OCI-LY7 (cell line): Measurements from ENCODE around the gene CAMKV.

Experiments
- EZH2phosphoT487 ChIP-seq: fragments of 200-600 bp; sonication (generic); IDR thresholded peaks from 2 replicates; pipeline ENCODE4 v1.6.1; 2018; ENCODE audit warnings: low read depth, borderline replicate concordance, mild to moderate bottlenecking, mixed run types, antibody characterized with exemption, low read length, moderate library complexity, mixed read lengths
- TF ChIP-seq, protein P1 (sequence below): fragments of 200-600 bp; sonication (generic); conservative IDR thresholded peaks from 2 replicates; pipeline ENCODE4 v1.5.1; 2014; ENCODE audit warnings: mild to moderate bottlenecking, antibody characterized with exemption, low read length, moderate library complexity, mixed read lengths

DNA sequence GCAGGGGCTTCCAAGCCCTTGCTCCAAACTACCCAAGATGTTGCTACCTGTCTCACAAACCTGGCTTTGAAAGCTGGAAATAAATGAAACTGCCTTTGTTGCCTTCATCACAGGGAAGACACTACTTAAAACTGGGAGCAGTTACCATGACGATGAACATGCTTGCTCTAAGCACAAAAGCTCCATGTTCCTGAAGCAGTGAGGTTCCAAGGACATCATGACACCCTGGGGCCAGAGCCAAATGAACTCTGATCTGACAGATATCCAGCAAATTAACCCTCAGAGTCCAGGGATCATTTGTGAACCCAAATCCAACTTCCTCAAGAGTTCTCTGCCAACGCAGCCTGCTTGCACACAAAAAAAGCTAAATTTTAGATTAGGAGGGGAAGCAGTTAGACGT lies 24.0 kb downstream of the CAMKV start:
- TF ChIP-seq, protein P1, sequence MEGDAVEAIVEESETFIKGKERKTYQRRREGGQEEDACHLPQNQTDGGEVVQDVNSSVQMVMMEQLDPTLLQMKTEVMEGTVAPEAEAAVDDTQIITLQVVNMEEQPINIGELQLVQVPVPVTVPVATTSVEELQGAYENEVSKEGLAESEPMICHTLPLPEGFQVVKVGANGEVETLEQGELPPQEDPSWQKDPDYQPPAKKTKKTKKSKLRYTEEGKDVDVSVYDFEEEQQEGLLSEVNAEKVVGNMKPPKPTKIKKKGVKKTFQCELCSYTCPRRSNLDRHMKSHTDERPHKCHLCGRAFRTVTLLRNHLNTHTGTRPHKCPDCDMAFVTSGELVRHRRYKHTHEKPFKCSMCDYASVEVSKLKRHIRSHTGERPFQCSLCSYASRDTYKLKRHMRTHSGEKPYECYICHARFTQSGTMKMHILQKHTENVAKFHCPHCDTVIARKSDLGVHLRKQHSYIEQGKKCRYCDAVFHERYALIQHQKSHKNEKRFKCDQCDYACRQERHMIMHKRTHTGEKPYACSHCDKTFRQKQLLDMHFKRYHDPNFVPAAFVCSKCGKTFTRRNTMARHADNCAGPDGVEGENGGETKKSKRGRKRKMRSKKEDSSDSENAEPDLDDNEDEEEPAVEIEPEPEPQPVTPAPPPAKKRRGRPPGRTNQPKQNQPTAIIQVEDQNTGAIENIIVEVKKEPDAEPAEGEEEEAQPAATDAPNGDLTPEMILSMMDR = no peak
- TF ChIP-seq EZH2phosphoT487 = no peak
